Stimulated activated CD4-positive, alpha-beta T cell treated with anti-CD3 and anti-CD28 coated beads, TNF-alpha, amount 100 ng/mL, for 24 hours (primary cell): ENCODE results near the gene PRKAG2.

ENCODE experiments used
- DNase-seq, 3 experiments: peaks; one replicate each; pipeline ENCODE4 v3.0.0-alpha.2; 2020; ENCODE audit warnings: low read depth in 3 of 3

PRKAG2 gene

GRCh38 chr7:151679071-151679708 is 197.7 kb downstream of the PRKAG2 start:
- DNase-seq: no peak

- DNase-seq: no peak
These were observed 198.7 kb downstream of the PRKAG2 start for GRCh38 chr7:151678227-151678604.

GRCh38 chr7:151677581-151678226 is 199.2 kb downstream of the PRKAG2 start:
- DNase-seq: no peak

GRCh38 chr7:151676759-151677158 is 200.2 kb downstream of the PRKAG2 start:
- DNase-seq: no peak

- DNase-seq: no peak
These were observed 201.6 kb downstream of the PRKAG2 start for GRCh38 chr7:151675196-151675920.

- DNase-seq: no peak
These were observed 202.6 kb downstream of the PRKAG2 start for GRCh38 chr7:151674161-151674920.

GRCh38 chr7:151673216-151673615 is 203.7 kb downstream of the PRKAG2 start:
- DNase-seq: no peak

GRCh38 chr7:151672716-151673115 is 204.2 kb downstream of the PRKAG2 start:
- DNase-seq: no peak

GRCh38 chr7:151671514-151671913 is 205.4 kb downstream of the PRKAG2 start:
- DNase-seq: no peak

- no peak for DNase-seq
These were observed 207.2 kb downstream of the PRKAG2 start for GRCh38 chr7:151669762-151670161.

GRCh38 chr7:151666886-151667285 is 210.0 kb downstream of the PRKAG2 start:
- no peak for DNase-seq

- DNase-seq: no peak
These were observed 211.5 kb downstream of the PRKAG2 start for GRCh38 chr7:151665368-151665767.

GRCh38 chr7:151664268-151664667 is 212.6 kb downstream of the PRKAG2 start:
- DNase-seq: no peak

- DNase-seq: no peak
These were observed 213.4 kb downstream of the PRKAG2 start for GRCh38 chr7:151663382-151664100.

GRCh38 chr7:151662251-151662826 is 214.6 kb downstream of the PRKAG2 start:
- no peak for DNase-seq

- no peak for DNase-seq
These were observed 215.3 kb downstream of the PRKAG2 start for GRCh38 chr7:151661587-151661986.

GRCh38 chr7:151660141-151660540 is 216.8 kb downstream of the PRKAG2 start:
- DNase-seq: no peak

- DNase-seq: no peak
These were observed 217.7 kb downstream of the PRKAG2 start for GRCh38 chr7:151659219-151659618.

GRCh38 chr7:151658778-151659177 is 218.1 kb downstream of the PRKAG2 start:
- no peak for DNase-seq

GRCh38 chr7:151657173-151657572 is 219.7 kb downstream of the PRKAG2 start:
- no peak for DNase-seq

- no peak for DNase-seq
These were observed 221.4 kb downstream of the PRKAG2 start for GRCh38 chr7:151655555-151655954.
